IMR-90 (cell line): ENCODE results near the gene ERG. TPM values are rescaled to one million over a fixed set of nuclear protein-coding genes. Genes with fewer than 3 reads are reported as not detected.

Experiments
- ATAC-seq: fragments of 200-7000 bp; cut with Tn5 transposase; 2 replicates; pipeline ENCODE4 v1.9.1; 2020; ENCODE audit warnings: low read depth, mild to moderate bottlenecking, moderate library complexity
- BruUV-seq: library from RNA; stranded (reverse); fragments of 400-500 nt; replicated peaks from 2 replicates; lab custom pipeline; 2021; lab: Mats Ljungman, UMichigan
- CTCF ChIA-PET: fragments of 300-600 bp; formaldehyde crosslinking; extraction: SDS; loops from one replicate; lab custom pipeline; 2021; ENCODE audit warnings: antibody characterized with exemption; lab: Yijun Ruan, JAX
- POLR2A ChIA-PET: fragments of 300-600 bp; sonication (Branson Sonifier 250); formaldehyde crosslinking; loops from one replicate; lab custom pipeline; 2022; ENCODE audit warnings: antibody characterized with exemption; ENCODE audit not compliant: unreplicated experiment; lab: Charles Lee
- DNase-seq: peaks from one replicate; pipeline ENCODE4 v3.0.0; 2013
- H2AFZ ChIP-seq: replicated peaks from 2 replicates; pipeline ENCODE3; 2013; ENCODE audit warnings: low read length, mild to moderate bottlenecking; ENCODE audit not compliant: poor library complexity
- H2AK5ac ChIP-seq: 2 replicates; pipeline ENCODE4 v1.6.1; 2013; ENCODE audit warnings: low read depth, low read length, inconsistent platforms
- H2AK9ac ChIP-seq: replicated peaks from 2 replicates; pipeline ENCODE3; 2013; ENCODE audit warnings: mild to moderate bottlenecking, low read depth, low read length, moderate library complexity; ENCODE audit not compliant: poor library complexity
- H2BK120ac ChIP-seq: 2 replicates; pipeline ENCODE4 v1.6.1; 2013; ENCODE audit warnings: low read depth, low read length, inconsistent platforms
- H2BK15ac ChIP-seq: 3 replicates; pipeline ENCODE4 v1.6.1; 2013; ENCODE audit warnings: low read depth, low read length, inconsistent platforms
- H2BK20ac ChIP-seq: 2 replicates; pipeline ENCODE4 v1.6.1; 2013; ENCODE audit warnings: low read depth, mild to moderate bottlenecking, inconsistent platforms, low read length, moderate library complexity
- H2BK5ac ChIP-seq: 2 replicates; pipeline ENCODE4 v1.6.1; 2013; ENCODE audit warnings: mild to moderate bottlenecking, low read depth, low read length, inconsistent platforms; ENCODE audit not compliant: poor library complexity, severe bottlenecking
- H3K14ac ChIP-seq: replicated peaks from 2 replicates; pipeline ENCODE4 v1.6.1; 2013; ENCODE audit warnings: low read depth, low read length, inconsistent platforms
- H3K18ac ChIP-seq: 2 replicates; pipeline ENCODE4 v1.6.1; 2013; ENCODE audit warnings: low read depth, low read length, control low read depth
- H3K23ac ChIP-seq: 2 replicates; pipeline ENCODE4 v1.6.1; 2013; ENCODE audit warnings: low read depth, low read length, inconsistent platforms
- H3K27ac ChIP-seq: 2 replicates; pipeline ENCODE4 v1.5.1; 2013; ENCODE audit warnings: mild to moderate bottlenecking, control low read depth, low read length; ENCODE audit not compliant: insufficient read depth
- H3K27me3 ChIP-seq: 2 replicates; pipeline ENCODE4 v1.6.1; 2013; ENCODE audit warnings: low read length; ENCODE audit not compliant: control insufficient read depth, insufficient read depth
- H3K36me3 ChIP-seq: 2 replicates; pipeline ENCODE4 v1.6.1; 2013; ENCODE audit warnings: low read length, mixed read lengths; ENCODE audit not compliant: control insufficient read depth, insufficient read depth
- H3K4ac ChIP-seq: 2 replicates; pipeline ENCODE4 v1.6.1; 2013; ENCODE audit warnings: low read depth, low read length, inconsistent platforms
- H3K4me1 ChIP-seq: 2 replicates; pipeline ENCODE4 v1.6.1; 2013; ENCODE audit warnings: low read length, mixed read lengths; ENCODE audit not compliant: control insufficient read depth, insufficient read depth
- H3K4me2 ChIP-seq: 2 replicates; pipeline ENCODE4 v1.6.1; 2013; ENCODE audit warnings: low read depth, mild to moderate bottlenecking, control low read depth, low read length, moderate library complexity
- H3K4me3 ChIP-seq: 2 replicates; pipeline ENCODE4 v1.5.1; 2013; ENCODE audit warnings: low read depth, mild to moderate bottlenecking, control low read depth, low read length, moderate library complexity; ENCODE audit not compliant: insufficient read depth
- H3K56ac ChIP-seq: 2 replicates; pipeline ENCODE4 v1.6.1; 2013; ENCODE audit warnings: low read length, inconsistent platforms; ENCODE audit not compliant: insufficient read depth; ENCODE audit errors: extremely low read depth
- H3K79me1 ChIP-seq, 2 experiments: 2 replicates each; pipeline ENCODE4 v1.6.1; 2013; ENCODE audit warnings: low read length in 2 of 2, inconsistent platforms in 1 of 2, low read depth in 1 of 2
- H3K9ac ChIP-seq: 2 replicates; pipeline ENCODE4 v1.6.1; 2013; ENCODE audit warnings: low read depth, low read length, control low read depth
- H3K9me1 ChIP-seq: 2 replicates; pipeline ENCODE4 v1.6.1; 2013; ENCODE audit warnings: low read length, inconsistent platforms; ENCODE audit not compliant: insufficient read depth
- H3K9me3 ChIP-seq: 2 replicates; pipeline ENCODE4 v1.6.1; 2013; ENCODE audit warnings: low read length; ENCODE audit not compliant: control insufficient read depth, insufficient read depth
- H4K20me1 ChIP-seq: 2 replicates; pipeline ENCODE4 v1.6.1; 2013; ENCODE audit warnings: low read length, inconsistent platforms; ENCODE audit not compliant: insufficient read depth
- H4K5ac ChIP-seq: 2 replicates; pipeline ENCODE4 v1.6.1; 2013; ENCODE audit warnings: mild to moderate bottlenecking, low read depth, low read length, control low read depth
- H4K8ac ChIP-seq, 2 experiments: 2 replicates each; pipeline ENCODE4 v1.6.1; 2013; ENCODE audit warnings: low read depth in 2 of 2, low read length in 2 of 2, control low read depth in 1 of 2, inconsistent platforms in 1 of 2
- H4K91ac ChIP-seq: 2 replicates; pipeline ENCODE4 v1.6.1; 2013; ENCODE audit warnings: low read depth, low read length, inconsistent platforms; ENCODE audit not compliant: insufficient read depth
- CEBPB ChIP-seq: IDR thresholded peaks from 2 replicates; pipeline ENCODE4 v1.6.1; 2012; ENCODE audit warnings: low read depth, low read length, improper control_type of control experiment
- CHD1 ChIP-seq: IDR thresholded peaks from 2 replicates; pipeline ENCODE4 v1.6.1; 2012; ENCODE audit warnings: low read depth, low read length, improper control_type of control experiment
- CTCF ChIP-seq: conservative IDR thresholded peaks from 2 replicates; pipeline ENCODE4 v1.5.1; 2012; ENCODE audit warnings: mild to moderate bottlenecking, low read depth, low read length, improper control_type of control experiment
- ELK1 ChIP-seq: fragments of 150-350 bp; IDR thresholded peaks from 2 replicates; pipeline ENCODE4 v1.6.1; 2016; ENCODE audit warnings: low read depth, mild to moderate bottlenecking, low read length, moderate library complexity, borderline replicate concordance
- FOS ChIP-seq: fragments of 150-350 bp; IDR thresholded peaks from 2 replicates; pipeline ENCODE4 v1.6.1; 2016; ENCODE audit warnings: low read depth, low read length
- MAFK ChIP-seq: IDR thresholded peaks from 2 replicates; pipeline ENCODE4 v1.6.1; 2012; ENCODE audit warnings: low read depth, low read length, improper control_type of control experiment
- MAZ ChIP-seq: IDR thresholded peaks from 2 replicates; pipeline ENCODE4 v1.6.1; 2012; ENCODE audit warnings: low read depth, mild to moderate bottlenecking, low read length, improper control_type of control experiment, moderate library complexity, borderline replicate concordance
- MXI1 ChIP-seq: IDR thresholded peaks from 2 replicates; pipeline ENCODE4 v1.6.1; 2012; ENCODE audit warnings: low read depth, mild to moderate bottlenecking, low read length, moderate library complexity, borderline replicate concordance
- POLR2A ChIP-seq: IDR thresholded peaks from 2 replicates; pipeline ENCODE4 v1.6.1; 2012; ENCODE audit warnings: mild to moderate bottlenecking, low read depth, low read length
- RAD21 ChIP-seq: IDR thresholded peaks from 2 replicates; pipeline ENCODE4 v1.6.1; 2012; ENCODE audit warnings: low read length, improper control_type of control experiment
- RCOR1 ChIP-seq: IDR thresholded peaks from 2 replicates; pipeline ENCODE4 v1.6.1; 2012; ENCODE audit warnings: mild to moderate bottlenecking, low read length, improper control_type of control experiment; ENCODE audit not compliant: insufficient replicate concordance
- RFX5 ChIP-seq: IDR thresholded peaks from 2 replicates; pipeline ENCODE4 v1.8.0; 2012; ENCODE audit warnings: low read depth, mild to moderate bottlenecking, low read length, moderate library complexity
- WGBS, 2 experiments: methylation state at CpG; one replicate each; pipeline versions ENCODE4 v1.1.5 to v1.1.7; 2013; ENCODE audit warnings: missing lambda C conversion rate in 2 of 2; ENCODE audit not compliant: insufficient read length in 1 of 2; ENCODE audit errors: extremely low coverage in 2 of 2; 5-methylcytosine and 5-hydroxymethylcytosine counted together
- dilution Hi-C: fragments of 300-500 bp; cut with HindIII; formaldehyde crosslinking; loops from one replicate; pipeline ENCODE4 v1.14.3; 2018; ENCODE audit warnings: low sequenced_read_pairs; ENCODE audit not compliant: unreplicated experiment
- in situ Hi-C: fragments of 300-500 bp; cut with MboI; formaldehyde crosslinking; loops from 3 replicates; pipeline ENCODE4 v1.14.3; 2019; ENCODE audit warnings: low sequenced_read_pairs, inconsistent platforms, mixed read lengths
- intact Hi-C: fragments of 100-400 bp; cut with micrococcal nuclease; formaldehyde crosslinking; loops from 2 replicates; pipeline ENCODE4 v1.10.0; 2022
- polyA plus RNA-seq, 3 experiments: library from polyadenylated mRNA; depleted of rRNA; stranded (reverse); fragments of >200 nt; gene quantifications; 2 replicates each; pipeline ENCODE4 v1.2.3, GENCODE V29; 2012; ENCODE audit warnings: low replicate concordance in 1 of 3
- total RNA-seq: library from RNA; depleted of rRNA; stranded (reverse); fragments of >200 nt; gene quantifications from 2 replicates; pipeline ENCODE4 v1.2.3, GENCODE V29; 2012
- TF ChIP-seq, protein P1 (sequence below): fragments of 150-350 bp; IDR thresholded peaks from 2 replicates; pipeline ENCODE4 v1.6.1; 2017; ENCODE audit warnings: mild to moderate bottlenecking, antibody characterized with exemption, low read length, low read depth

ERG gene
- total and polyA plus RNA-seq, 2 of the 4 experiments (the other 2 are of a cell fraction): not detected

DNA sequence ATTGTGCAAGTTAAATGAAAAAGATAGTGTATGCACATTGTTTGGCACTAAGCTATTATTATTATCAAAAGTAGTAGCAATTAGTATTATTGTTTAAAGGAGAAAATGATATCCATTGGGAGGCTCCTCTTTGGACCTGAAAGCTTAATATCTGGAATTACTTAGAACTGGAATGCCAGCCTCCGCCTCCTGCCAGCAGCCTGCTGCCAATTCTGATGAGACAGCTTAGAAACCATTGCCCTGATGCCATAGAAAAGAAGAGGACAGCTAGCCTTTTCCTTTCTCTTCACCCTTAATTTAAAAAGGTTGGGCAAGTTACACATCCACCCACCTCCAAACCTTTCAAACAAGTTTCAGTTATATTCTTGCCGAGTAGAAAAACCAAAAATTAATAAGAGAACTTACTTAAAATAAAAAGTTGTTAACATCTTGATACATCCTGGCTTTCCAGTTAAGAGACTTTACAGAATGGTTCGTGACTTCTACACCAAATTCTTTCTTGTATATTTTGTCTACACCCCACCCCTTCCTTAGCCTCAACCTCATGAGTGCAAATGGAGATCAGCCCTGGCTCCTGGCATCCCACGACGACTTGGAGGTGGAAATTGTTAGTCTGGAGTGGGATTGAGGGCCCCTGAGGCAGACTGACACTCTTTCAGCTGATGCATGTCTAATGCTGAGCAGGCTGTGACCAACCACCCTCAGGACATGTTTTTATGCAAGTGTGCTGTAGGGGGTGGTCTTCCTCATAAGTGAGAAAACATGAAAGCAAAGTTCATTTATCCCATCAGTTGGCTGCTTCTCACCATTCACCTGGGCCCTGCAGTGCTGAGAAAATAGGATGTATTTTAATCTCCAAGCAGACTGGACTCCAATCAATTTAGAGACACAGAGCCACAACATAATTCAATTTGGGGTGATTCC is 120.8 kb downstream of the ERG start:
- ChIA-PET CTCF (no interaction called here), POLR2A (no interaction called here)

More for the DNA sequence above, 120.8 kb downstream of the ERG start:
- Histone ChIP-seq H2AK9ac (no peak overlapping the region), H3K9me1 (no peaks in the 10 kb centered on the region), H3K56ac (no peak overlapping the region), H3K36me3 (no peaks in the 10 kb centered on the region), H4K5ac (no peak overlapping the region), H3K27ac (no peak overlapping the region), H3K23ac (no peak overlapping the region), H3K9ac (no peak overlapping the region), H2BK120ac (no peak overlapping the region), H2BK5ac (no peak overlapping the region), H3K27me3 (peaks cover 21% of the 10 kb centered on the region), H3K79me1 (no peaks in the 10 kb centered on the region), H2AFZ (no peak overlapping the region), H3K4me1 (no peaks in the 10 kb centered on the region), H2BK15ac (no peak overlapping the region), H2AK5ac (no peak overlapping the region), H3K4ac (no peak overlapping the region), H4K20me1 (no peaks in the 10 kb centered on the region), H3K14ac (no peak overlapping the region), H4K8ac (no peak overlapping the region), H3K4me3 (no peak overlapping the region), H2BK20ac (no peak overlapping the region), H3K18ac (no peak overlapping the region), H4K91ac (no peak overlapping the region), H3K4me2 (no peak overlapping the region), H3K9me3 (no peaks in the 10 kb centered on the region)
- BruUV-seq: no TSS peak
- WGBS, 2 experiments: no CpG with 5 or more reads among the region's 5 CpGs
- dilution Hi-C loops: no loop called here
- in situ Hi-C loops: loop anchor here (25.0 kb wide), 1 partner anchor 785 kb away; no protein-coding TSS in a partner anchor
- intact Hi-C loops: no loop called here
- TF ChIP-seq MXI1 (no peak), RAD21 (no peak), RCOR1 (no peak), CHD1 (no peak), CTCF (no peak), MAZ (no peak), ELK1 (no peak), POLR2A (no peak), FOS (no peak), RFX5 (no peak), MAFK (no peak), CEBPB (no peak)
- TF ChIP-seq, protein P1, sequence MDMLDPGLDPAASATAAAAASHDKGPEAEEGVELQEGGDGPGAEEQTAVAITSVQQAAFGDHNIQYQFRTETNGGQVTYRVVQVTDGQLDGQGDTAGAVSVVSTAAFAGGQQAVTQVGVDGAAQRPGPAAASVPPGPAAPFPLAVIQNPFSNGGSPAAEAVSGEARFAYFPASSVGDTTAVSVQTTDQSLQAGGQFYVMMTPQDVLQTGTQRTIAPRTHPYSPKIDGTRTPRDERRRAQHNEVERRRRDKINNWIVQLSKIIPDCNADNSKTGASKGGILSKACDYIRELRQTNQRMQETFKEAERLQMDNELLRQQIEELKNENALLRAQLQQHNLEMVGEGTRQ: no peak
- DNase-seq (no peak), ATAC-seq (no peak)
